OCI-LY1 (cell line): Measurements from ENCODE around the gene ANKRD13C.

Experiments
- CTCF ChIP-seq: fragments of 200-600 bp; sonication (generic), shearing (Covaris generic); IDR thresholded peaks from 2 replicates; pipeline ENCODE4 v1.5.1; 2017; ENCODE audit warnings: mild to moderate bottlenecking, antibody characterized with exemption, low read length, moderate library complexity, mixed read lengths
- EZH2 ChIP-seq: fragments of 200-600 bp; sonication (generic), shearing (Covaris generic); IDR thresholded peaks from 2 replicates; pipeline ENCODE4 v1.8.0; 2017; ENCODE audit warnings: borderline replicate concordance, mixed run types, mild to moderate bottlenecking, antibody characterized with exemption, low read length, moderate library complexity, mixed read lengths

GRCh38 chr1:70265946-70266345, 88.6 kb downstream of the ANKRD13C start:
- no peak for TF ChIP-seq CTCF
- TF ChIP-seq EZH2: no peak
